Lower leg skin (tissue), 4 donors: ENCODE results near the gene CADM1. TPM values are rescaled to one million over a fixed set of nuclear protein-coding genes. Genes with fewer than 3 reads are reported as not detected.

Experiments
- DNase-seq, 2 donors: peaks; one replicate each; pipeline ENCODE4 v3.0.0-alpha.2; 2019; ENCODE audit warnings: low spot score in 2 of 2
- H3K4me3 ChIP-seq: fragments of 200-600 bp; sonication (generic); 2 replicates; pipeline ENCODE4 v1.5.1; 2017; ENCODE audit warnings: mild to moderate bottlenecking, low read depth; ENCODE audit not compliant: poor library complexity, severe bottlenecking
- POLR2A ChIP-seq, 2 donors: fragments of 450-650 bp; IDR thresholded peaks; one replicate each; pipeline ENCODE4 v1.6.1; 2016 to 2017; ENCODE audit warnings: antibody characterized with exemption in 2 of 2, mild to moderate bottlenecking in 1 of 2, moderate library complexity in 1 of 2
- WGBS, 2 donors: methylation state at CpG; one replicate each; pipeline ENCODE4 v1.1.5; 2018; 5-methylcytosine and 5-hydroxymethylcytosine counted together
- intact Hi-C: fragments of 100-400 bp; cut with DNase I; formaldehyde crosslinking; loops from one replicate; pipeline ENCODE4 v1.15.0; 2023; ENCODE audit warnings: low total_unique reads
- total RNA-seq, 4 donors: library from RNA; depleted of rRNA; stranded (reverse); fragments of >200 nt; gene quantifications; one replicate each; pipeline ENCODE4 v1.1.0, GENCODE V29; 2016
- TF ChIP-seq, protein P1 (sequence below), 3 donors: fragments of 450-650 bp; IDR thresholded peaks; one replicate each; pipeline ENCODE4 v1.5.1; 2016; ENCODE audit warnings: antibody characterized with exemption in 3 of 3, mild to moderate bottlenecking in 3 of 3, moderate library complexity in 2 of 3

Gene CADM1
- total RNA-seq, 4 donors from 2014 or later = 9.4 to 21.4 (median 11.8) TPM

GRCh38 chr11:115503886-115504275, 334 bp downstream of the CADM1 start:
- DNase-seq = no peak
- intact Hi-C loops = loop anchor here (10.0 kb wide), 1 partner anchor 179 kb away; no protein-coding TSS in a partner anchor

DNA sequence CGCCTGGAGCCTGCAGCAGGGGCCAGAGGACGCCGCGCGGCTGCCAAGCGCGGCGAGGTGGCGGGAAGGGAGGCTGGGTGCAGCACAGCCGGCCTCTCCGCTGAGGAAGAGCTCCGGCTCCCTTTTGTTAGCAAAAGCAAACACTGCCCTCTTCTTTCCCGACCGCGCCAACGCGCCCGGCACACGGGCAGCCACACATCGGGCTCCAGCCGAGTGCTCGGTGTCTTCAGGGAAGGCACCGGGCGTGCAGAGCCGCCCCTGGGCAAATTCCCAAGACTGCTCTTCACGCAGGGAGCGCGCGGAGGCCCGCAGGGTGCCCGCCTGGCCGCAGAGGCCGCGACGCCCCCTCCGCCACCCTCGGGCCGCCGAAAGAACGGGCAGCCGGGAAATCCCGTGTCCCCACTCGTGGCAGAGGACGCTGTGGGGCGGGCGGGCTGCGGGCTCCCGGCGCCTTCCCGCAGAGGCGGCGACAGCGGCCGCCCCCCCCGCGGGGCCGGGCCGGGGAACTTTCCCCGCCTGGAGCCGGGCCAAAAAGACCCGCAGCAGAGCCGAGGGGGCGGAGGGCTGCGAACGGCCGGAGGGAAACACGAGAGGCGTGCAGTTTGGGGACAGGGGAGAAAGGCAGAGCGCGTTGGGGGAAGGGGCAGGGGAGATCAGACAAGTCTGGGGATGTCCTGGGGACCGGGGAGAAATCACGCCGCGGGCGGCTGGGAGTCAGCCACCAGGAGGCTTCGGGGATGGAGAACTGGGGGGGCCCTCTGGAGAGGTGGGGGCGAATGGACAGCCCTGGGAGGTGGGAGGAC, 931 bp downstream of the CADM1 start:
- no peak for TF ChIP-seq POLR2A (IDR thresholded peaks at IDR 0.05)
- TF ChIP-seq, protein P1, sequence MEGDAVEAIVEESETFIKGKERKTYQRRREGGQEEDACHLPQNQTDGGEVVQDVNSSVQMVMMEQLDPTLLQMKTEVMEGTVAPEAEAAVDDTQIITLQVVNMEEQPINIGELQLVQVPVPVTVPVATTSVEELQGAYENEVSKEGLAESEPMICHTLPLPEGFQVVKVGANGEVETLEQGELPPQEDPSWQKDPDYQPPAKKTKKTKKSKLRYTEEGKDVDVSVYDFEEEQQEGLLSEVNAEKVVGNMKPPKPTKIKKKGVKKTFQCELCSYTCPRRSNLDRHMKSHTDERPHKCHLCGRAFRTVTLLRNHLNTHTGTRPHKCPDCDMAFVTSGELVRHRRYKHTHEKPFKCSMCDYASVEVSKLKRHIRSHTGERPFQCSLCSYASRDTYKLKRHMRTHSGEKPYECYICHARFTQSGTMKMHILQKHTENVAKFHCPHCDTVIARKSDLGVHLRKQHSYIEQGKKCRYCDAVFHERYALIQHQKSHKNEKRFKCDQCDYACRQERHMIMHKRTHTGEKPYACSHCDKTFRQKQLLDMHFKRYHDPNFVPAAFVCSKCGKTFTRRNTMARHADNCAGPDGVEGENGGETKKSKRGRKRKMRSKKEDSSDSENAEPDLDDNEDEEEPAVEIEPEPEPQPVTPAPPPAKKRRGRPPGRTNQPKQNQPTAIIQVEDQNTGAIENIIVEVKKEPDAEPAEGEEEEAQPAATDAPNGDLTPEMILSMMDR (IDR thresholded peaks at IDR 0.05) = no peak
- peak; percentile 43 to 90 for DNase-seq
- WGBS, 2 donors = 1% methylated on average over 25 to 49 of the region's 77 CpGs
- intact Hi-C loops = loop anchor here (10.0 kb wide), 1 partner anchor 178 kb away; no protein-coding TSS in a partner anchor
- H3K4me3 ChIP-seq = peak overlapping the region; percentile 38

More at GRCh38 chr11:115503886-115504275, 334 bp downstream of the CADM1 start:
- TF ChIP-seq, protein P1 (IDR thresholded peaks at IDR 0.05) = no peak
- no peak for TF ChIP-seq POLR2A (IDR thresholded peaks at IDR 0.05)
- H3K4me3 ChIP-seq = peak overlapping the region; percentile 38
- WGBS, 2 donors = 1 to 3% methylated on average over 15 of the region's 15 CpGs

GRCh38 chr11:115502636-115503082, 1.6 kb downstream of the CADM1 start:
- no peak for DNase-seq
- no peak for TF ChIP-seq POLR2A (IDR thresholded peaks at IDR 0.05)
- TF ChIP-seq, protein P1 (IDR thresholded peaks at IDR 0.05) = no peak
- intact Hi-C loops = loop anchor here (10.0 kb wide), 1 partner anchor 178 kb away; no protein-coding TSS in a partner anchor
- 1% methylated on average over 16 to 20 of the region's 30 CpGs for WGBS, 2 donors
- peak overlapping the region; percentile 38 for H3K4me3 ChIP-seq

GRCh38 chr11:115501893-115502589, 2.2 kb downstream of the CADM1 start:
- no peak overlapping the region for H3K4me3 ChIP-seq
- WGBS, 2 donors = 12 to 17% methylated on average over 22 of the region's 22 CpGs
- no peak for DNase-seq
- intact Hi-C loops = loop anchor here (10.0 kb wide), 1 partner anchor 177 kb away; no protein-coding TSS in a partner anchor
- TF ChIP-seq, protein P1 (IDR thresholded peaks at IDR 0.05) = no peak
- TF ChIP-seq POLR2A (IDR thresholded peaks at IDR 0.05) = no peak

GRCh38 chr11:115501502-115501892, 2.7 kb downstream of the CADM1 start:
- intact Hi-C loops = loop anchor here (10.0 kb wide), 1 partner anchor 177 kb away; no protein-coding TSS in a partner anchor
- TF ChIP-seq POLR2A (IDR thresholded peaks at IDR 0.05) = no peak
- TF ChIP-seq, protein P1 (IDR thresholded peaks at IDR 0.05) = no peak
- no peak for DNase-seq
- no peak overlapping the region for H3K4me3 ChIP-seq
- WGBS, 2 donors = 59 to 62% methylated on average over 8 of the region's 8 CpGs
